Breast epithelium (tissue), 3 donors: ENCODE measurements around the gene EIF4H.

Experiments used
- POLR2A ChIP-seq: fragments of 450-650 bp; IDR thresholded peaks from one replicate; pipeline ENCODE4 v1.6.1; 2016; ENCODE audit warnings: antibody characterized with exemption, mild to moderate bottlenecking, moderate library complexity
- TF ChIP-seq, protein P1 (sequence below), 3 donors: fragments of 450-650 bp; IDR thresholded peaks; one replicate each; pipeline ENCODE4 v1.5.1; 2016 to 2017; ENCODE audit warnings: antibody characterized with exemption in 3 of 3, mild to moderate bottlenecking in 3 of 3, moderate library complexity in 3 of 3

DNA sequence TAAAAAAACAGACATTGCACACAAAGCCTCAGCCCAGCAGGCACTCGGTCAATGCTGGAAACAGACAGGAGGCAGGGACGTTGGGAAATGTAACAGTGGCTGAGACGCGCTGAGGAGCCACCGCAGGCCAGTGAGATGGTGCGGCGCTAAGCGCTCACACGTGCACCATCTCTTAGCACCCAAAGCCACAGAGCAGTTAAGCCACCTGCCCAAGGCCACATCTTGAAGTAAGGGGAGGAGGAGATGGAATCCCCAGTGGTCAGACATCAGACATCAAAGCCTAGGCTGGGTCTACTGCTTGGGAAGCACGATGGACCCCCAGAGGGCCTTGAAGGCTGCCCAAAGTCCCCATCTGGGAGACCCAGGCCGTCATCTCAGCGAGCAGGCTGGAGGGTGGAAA, 51.2 kb downstream of the EIF4H start:
- TF ChIP-seq, protein P1, sequence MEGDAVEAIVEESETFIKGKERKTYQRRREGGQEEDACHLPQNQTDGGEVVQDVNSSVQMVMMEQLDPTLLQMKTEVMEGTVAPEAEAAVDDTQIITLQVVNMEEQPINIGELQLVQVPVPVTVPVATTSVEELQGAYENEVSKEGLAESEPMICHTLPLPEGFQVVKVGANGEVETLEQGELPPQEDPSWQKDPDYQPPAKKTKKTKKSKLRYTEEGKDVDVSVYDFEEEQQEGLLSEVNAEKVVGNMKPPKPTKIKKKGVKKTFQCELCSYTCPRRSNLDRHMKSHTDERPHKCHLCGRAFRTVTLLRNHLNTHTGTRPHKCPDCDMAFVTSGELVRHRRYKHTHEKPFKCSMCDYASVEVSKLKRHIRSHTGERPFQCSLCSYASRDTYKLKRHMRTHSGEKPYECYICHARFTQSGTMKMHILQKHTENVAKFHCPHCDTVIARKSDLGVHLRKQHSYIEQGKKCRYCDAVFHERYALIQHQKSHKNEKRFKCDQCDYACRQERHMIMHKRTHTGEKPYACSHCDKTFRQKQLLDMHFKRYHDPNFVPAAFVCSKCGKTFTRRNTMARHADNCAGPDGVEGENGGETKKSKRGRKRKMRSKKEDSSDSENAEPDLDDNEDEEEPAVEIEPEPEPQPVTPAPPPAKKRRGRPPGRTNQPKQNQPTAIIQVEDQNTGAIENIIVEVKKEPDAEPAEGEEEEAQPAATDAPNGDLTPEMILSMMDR (IDR thresholded peaks at IDR 0.05): no peak
- no peak for TF ChIP-seq POLR2A
